ENCODE results near the gene S100A6.

GRCh38 chr1:153507926-153508583, 27.7 kb downstream of the S100A6 start:
- TF ChIP-seq ZNF274 (IDR thresholded peaks at IDR 0.05; ENCODE audit: low read depth, low read length) (no peak), SUZ12 (IDR thresholded peaks at IDR 0.05; ENCODE audit: extremely low read depth, insufficient read depth, insufficient read length) (no peak), YY1 (IDR thresholded peaks at IDR 0.05; ENCODE audit: insufficient read depth, insufficient read length) (no peak)

Data from NT2/D1 (cell line).